GM21576 (cell line): ENCODE measurements around the gene SLC16A9.

Experiments used
- ATAC-seq: cut with Tn5 transposase; IDR thresholded peaks from one replicate; pipeline ENCODE4 v1.9.1; 2021; ENCODE audit warnings: mild to moderate bottlenecking, moderate library complexity; ENCODE audit not compliant: unreplicated experiment

SLC16A9 gene

DNA sequence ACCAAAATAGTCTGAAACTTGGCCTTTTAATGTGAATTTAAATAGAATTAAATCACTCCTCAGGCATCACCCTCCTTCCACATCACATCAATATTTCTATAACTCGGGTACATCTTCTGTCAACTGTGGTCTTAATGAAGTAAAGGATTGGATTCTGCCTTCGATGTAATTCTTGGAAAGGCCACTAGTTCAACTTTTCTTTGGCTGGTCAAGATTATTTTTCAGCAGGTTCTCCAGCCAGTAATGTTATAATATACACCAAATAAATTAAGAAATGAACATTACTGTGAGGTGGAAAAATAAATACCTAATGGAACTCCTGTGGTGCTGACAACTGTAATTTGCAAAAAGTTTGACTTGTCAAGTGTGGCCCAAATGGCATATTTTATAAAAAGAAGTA, 9.7 kb upstream of the SLC16A9 start:
- ATAC-seq = no peak

DNA sequence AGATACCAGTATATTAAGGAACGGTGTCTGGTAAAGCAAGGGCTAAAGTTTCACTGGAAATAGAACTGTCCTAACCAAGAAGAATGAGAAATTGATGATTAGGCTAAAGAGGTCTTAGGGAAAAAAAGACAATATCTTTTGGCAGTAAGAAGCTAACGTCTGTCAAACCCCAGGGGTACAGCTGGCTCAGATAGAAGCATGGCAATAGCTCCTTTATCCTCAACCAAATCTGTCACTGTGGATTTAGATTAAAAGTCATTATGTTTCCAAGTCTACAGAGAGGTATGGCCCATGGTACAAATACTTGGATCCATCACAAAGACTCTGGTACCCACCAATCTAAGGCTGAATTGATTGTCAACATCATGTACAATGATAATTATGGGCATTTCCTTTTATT, 8.6 kb upstream of the SLC16A9 start:
- ATAC-seq = no peak

DNA sequence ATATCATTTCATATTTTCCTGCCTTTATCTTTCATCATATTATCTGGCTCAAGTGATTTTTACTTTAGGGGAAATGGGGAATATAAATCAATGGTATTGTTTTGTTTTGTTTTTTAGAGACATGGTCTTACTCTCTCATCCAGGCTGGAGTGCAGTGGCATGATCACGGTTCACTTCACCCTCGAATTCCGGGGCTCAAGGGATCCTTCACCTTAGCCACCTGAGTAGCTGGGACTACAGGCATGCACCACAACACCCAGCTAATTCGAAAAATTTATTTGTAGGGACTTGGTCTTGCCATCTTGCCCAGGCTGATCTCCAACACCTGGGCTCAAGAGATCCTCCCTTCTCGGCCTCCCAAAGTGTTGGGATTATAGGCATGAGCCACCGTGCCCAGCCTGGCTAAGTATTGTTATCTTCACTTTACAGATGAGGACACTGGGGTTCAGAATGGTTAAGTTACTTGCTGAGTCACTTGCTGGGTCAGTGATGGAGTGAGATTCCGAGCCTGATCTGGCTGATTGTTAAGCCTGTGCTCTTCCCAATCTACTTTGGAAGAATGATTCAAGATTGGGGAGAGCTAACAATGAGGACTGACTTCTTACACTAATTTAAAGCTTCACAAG, 3.7 kb upstream of the SLC16A9 start:
- ATAC-seq = no peak

DNA sequence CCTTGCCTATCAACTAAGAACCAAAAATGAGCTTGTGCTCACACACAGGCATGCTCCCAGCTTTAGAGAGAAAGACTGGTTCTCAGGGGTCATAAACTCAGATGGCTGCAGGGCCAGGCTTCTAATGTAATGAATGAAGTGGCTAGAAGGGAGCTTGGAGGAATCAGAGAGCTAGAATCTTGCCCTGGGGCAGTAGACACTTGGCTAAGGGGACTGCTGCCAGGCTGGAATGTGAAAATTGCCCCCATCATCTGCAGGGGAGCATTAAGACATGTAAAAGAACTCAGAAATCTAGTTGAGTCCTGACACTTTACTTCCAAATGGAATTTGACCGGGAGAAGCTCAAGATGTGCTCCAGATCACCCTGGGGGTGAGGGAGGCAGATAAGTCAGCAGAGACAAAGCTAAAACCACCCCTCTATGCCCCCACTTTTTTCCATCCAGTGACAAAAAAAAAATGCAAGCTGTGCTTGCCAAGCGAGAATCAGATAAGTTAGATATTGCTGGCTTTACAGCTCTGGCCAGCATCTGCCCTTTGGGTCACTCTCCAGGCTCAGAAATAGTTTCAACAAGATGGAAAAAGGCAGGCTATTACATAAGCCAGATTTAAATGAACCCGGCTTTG, 2.3 kb upstream of the SLC16A9 start:
- no peak for ATAC-seq

DNA sequence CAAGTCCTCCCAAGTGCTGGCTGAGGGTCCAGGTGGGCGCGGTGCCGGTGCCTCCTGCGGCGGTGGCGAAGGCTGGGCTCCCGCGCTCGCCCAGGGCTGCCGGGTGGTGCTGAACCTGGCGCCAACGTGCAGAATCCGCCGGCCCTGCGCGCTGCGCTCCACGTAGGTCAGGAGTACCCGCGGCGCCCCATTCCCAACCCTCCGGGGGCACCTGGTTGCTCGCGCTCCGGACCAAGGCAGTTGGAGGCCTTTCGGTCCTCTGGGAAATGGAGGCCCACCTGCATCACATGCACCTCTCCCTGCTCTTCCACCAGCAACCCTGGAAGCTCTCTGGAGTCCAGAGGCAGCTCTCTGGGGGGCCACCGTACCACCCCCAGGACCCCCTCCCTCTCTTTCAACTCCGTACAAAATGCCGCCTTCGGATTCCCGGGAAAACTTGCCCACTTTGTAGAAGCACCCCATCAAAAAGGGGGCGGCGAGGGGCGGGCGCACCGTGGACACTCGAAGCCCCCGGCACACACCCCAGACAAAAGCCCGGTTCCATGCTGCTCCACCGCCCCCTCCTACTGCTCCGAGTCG, 745 bp downstream of the SLC16A9 start:
- peak; percentile 31 for ATAC-seq

DNA sequence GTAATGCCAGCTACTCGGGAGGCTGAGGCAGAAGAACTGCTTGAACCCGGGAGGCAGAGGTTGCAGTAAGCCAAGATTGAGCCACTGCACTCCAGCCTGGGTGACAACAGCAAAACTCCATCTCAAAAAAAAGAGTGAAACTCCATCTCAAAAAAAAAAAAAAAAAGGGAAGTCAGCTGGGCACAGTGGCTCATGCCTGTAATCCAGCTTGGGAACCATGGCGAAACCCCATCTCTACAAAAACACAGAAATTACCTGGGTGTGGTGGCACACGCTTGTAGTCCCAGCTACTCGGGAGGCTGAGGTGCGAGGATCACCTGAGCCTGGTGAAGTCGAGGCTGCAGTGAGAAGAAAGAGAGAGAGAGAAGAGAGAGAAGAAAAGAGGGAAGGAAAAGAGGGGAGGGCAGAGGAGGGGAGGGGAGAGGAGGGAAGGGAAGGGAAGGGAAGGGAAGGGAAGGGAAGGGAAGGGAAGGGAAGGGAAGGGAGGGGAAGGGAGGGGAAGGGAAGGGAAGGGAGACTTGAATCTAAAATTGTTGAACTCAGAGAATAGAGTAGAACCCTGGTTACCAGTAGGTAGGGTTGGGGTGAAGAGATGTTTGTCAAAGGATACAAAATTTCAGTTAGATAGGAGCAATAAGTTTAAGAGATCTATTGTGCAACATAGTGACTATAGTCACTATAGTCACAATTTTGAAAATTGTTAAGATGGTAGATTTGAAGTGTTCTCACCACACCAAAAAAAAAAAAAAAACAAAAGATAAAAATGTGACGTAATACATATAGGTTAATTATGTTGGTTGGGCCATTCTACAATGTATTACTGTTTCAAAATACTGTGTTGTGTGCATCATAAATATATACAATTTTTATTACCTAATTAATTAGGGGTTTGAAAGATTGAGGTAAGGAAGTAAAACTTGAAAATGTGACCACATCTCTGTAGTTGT, 2.5 kb downstream of the SLC16A9 start:
- ATAC-seq = no peak

DNA sequence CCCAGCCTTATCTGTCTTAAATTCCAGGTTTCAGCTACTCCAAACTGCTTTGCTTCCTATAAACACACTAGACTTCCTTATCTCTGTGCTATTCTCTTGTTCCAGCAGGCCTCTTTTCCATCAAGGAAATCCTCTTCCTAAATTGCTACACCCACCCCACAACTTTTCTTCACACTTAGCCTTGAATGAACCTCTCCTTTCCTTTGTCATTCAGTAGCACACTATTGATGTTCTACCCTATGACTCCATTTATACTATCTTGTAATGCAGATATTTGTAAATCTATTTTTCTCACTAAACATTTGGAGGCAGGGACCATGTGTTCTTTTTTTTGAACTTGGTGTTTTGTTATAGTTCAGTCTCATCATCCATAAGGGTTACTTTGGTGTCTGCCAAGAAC, 3.7 kb downstream of the SLC16A9 start:
- ATAC-seq = no peak

DNA sequence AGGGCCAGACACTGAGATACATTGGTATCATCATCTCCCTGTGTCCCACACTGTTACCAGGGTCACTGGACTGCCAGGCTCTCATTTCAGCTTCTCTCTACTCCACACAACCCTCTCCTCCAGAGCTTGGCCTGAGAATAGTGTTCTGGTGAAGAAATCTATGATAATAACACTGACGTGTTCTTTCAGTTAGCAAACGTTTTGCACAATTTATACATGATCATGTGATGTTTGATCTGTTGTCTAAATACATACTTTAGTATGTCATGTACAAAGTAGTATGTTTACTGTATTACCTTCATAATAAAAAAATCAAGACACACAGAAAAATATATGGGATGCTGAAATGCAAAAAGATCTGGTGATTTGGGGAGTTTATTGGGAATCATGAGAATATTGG, 5.0 kb downstream of the SLC16A9 start:
- ATAC-seq = no peak

DNA sequence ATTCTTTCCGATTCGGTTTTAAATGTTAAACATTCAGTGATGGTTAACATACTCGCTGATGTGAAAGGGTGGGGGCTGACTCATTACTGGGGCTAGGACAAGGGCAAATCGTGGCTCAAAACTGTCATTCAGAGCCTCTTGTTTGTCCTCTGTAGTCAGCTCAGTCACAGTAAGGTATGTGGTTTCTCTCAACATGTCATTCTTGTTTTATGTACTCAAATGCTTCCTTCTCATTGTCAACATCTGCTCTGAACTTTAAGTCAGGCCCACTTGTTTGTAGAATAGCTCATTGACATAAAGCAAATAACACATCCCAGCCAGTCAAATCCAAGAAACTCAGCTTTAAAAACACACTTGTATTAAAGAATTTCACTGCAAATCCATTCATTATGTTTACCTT, 7.3 kb downstream of the SLC16A9 start:
- no peak for ATAC-seq

DNA sequence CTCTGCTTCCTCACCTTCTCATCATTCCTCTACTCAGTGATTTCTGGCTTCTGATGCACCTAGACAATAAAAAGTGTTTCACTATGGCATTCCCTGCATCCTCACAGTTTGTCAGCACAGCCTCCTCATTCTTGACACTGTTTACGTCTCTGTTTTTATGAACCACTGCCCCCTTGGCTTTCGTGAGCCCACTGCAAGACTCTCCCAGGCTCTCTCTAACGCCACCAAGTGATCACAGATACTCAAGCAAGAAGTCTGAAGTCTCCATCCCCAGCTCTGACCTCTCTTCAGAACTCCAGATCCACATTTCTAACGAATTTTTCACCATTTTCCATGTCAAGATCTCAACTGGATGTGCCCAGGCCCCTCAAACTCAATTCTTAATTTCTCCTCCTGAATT, 8.9 kb downstream of the SLC16A9 start:
- ATAC-seq = no peak

DNA sequence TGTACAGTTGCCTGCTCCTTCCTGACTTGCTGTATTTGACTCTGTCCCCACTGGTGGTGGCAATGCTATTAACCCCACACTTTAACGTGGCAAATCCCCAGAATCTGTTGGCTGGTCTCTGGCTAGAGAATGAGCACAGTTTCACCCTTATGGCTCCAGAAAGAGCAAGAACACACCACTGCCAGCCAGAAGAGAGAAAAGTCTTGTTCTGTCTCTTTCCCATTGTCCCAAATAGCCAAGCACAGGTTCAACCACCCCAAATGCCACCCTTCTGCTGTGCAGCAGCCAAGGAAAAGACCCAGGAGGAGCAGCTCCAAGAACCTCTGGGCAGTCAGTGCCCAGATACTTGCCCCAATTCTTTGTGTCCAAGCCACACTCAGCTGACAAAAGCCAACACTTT, 11.3 kb downstream of the SLC16A9 start:
- no peak for ATAC-seq

DNA sequence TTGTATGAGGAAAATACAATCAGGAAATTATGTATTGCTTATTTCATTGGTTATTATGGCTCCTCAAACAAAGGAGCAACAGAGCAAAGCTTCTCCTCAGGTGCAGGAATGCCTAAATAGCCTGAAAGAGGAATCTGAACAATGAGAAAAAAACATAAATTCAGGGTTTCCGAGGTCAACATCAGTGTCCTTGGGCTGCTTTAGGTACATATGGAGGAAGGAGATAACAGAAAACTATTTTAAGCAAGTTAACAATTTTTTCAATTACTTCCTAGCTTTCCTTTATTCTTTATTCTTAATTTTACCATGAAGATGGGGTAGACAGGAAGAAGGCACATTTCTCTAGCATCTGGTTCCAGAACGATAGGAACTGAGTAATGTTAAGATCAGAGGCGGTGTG, 14.0 kb downstream of the SLC16A9 start:
- no peak for ATAC-seq

DNA sequence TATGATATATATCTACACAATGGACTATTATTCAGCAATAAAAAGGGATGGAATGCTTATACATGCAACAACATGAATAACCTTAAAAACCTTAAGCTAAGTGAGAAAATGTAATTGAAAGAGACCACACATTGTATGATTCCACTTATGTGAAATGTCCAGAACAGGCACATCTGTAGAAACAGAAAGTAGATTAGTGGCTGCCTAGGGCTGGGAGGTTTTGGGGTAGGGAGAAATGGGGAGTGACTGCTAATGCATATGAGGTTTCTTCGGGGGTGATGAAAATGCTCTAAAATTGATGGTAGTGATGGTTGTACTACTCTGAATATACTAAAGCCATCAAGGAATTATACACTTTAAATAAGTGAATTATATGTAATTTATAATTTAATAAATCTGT, 14.7 kb downstream of the SLC16A9 start:
- no peak for ATAC-seq

DNA sequence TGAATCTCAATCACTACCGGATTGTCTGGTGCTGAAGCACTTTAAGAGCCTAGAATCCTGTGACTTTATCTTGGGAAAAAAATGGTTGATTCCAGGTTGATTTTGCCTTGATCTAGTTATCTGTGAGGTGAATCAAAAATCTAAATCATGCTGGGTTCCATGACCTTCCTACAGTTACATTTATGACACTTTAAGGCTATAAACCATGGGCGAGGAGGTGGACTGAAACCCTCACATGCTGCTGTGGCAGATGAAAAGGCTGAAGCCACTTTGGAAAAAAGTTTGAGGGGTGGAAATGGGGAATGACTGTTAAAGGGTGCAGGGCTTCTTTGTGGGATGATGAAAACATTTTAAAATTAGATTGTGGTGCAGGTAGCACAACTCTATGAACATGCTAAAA, 17.5 kb downstream of the SLC16A9 start:
- no peak for ATAC-seq

DNA sequence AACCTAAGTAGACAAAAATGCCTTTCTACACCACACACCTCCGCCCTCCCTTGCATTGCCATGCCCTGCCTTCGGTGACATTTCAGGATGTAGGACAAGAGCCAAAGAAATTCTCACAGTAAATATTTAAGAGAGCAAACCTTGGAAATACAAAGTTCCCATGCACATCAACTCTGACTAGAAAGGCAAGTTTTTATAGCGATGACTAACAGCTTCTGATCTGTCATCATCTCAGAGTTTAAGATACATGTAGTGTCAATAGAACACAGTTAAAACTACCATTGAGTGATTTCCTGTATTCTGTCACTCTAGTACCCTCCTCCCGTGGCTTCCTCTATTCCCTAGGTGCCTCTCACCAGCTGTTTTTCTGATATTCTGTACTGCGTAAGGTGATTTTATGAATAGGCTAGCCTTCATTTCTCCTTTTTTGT, 20.7 kb downstream of the SLC16A9 start:
- ATAC-seq = no peak

DNA sequence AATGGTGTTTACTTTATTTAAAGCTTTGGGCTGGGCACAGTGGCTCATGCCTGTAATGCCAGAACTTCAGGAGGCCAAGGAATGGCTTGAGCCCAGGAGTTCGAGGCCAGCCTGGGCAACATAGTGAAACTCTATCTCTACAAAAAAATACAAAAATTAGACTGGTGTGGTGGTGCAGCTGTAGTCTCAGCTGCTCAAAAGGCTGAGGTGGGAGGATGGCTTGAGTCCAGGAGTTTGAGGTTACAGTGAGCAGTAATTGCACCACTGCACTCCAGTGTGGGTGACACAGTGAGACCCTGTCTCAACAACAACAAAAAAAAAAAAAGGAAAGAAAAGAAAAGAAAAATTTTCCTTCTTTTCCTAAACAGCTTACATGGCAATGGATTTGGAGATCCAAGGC, 22.0 kb downstream of the SLC16A9 start:
- ATAC-seq = no peak

DNA sequence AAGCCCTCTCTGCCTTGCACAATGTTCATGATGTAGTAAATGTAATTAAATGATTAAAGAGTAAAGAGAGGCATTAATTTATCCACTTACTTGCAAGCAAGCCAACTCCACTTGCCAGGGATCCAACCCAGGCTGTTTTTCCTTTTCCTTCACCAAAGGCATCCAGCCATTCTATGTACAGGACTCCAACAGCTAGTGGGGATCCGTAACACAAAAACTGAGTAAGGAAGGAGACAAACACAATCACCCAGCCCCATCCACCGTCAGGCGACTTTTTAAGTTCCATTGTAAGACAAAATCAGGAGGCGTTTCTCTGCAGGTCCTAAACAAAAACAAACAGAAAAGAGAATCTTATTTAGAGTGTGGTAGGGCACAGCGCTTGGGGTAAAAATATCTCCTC, 25.6 kb downstream of the SLC16A9 start:
- ATAC-seq = no peak

DNA sequence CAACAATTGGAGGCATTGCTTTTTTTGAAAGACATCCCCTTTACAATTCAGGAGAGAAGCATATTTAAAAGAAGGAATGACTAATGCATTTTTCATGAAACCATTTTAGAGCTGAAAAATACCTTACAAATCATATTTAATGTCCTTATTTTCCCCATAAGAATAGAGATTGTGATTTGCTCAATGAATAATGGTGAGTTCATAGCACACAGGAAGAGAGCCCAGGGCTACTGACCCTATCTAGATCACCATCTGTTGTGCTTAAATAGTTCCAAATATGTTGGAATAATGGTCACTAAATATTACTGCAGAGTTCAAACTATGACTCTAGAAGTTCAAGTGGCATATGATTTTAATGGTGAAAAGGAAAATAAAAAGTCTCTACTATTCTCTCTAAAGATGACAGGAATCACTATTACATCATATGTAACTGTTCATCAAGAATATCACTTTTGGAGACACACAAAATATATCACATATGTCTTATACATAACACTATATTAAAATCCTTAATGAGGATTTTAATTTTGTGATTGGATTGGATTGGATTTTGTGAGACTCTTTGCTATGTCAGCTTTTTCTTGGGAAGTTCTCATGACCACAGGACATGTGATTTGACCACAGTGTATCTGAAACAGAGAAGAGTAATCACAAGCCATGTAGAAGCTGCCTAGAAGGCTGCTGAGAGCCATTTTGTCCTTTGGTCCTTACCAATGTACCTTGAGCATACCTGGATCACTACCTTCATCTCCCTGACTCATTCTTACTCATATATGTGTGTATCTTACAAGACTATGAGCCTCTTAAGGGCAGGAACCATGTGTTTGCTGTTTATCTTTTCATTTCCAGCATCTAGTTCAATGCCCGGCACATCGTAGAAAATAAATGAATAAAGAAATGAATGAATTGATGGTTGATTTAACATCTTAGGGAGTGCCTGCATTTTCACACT, 26.4 kb downstream of the SLC16A9 start:
- no peak for ATAC-seq

DNA sequence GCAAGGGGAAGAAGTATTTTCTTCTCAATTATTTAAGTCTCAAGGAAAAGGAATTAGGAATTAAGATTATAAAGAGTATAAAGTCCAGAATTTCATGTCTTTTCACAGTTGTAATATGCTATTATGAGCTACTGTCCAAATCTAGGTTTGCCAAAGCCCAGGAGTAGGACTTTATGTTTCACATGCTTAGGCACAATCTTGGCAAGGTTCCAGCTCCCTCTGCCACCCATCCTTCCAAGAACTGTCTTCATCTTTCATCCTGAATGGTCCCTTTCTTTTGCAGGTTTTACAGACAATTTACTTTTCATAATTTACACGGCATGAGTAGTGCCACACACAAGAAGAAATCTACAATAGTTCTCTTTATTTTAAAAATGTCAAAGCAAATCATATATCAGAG, 29.5 kb downstream of the SLC16A9 start:
- no peak for ATAC-seq

DNA sequence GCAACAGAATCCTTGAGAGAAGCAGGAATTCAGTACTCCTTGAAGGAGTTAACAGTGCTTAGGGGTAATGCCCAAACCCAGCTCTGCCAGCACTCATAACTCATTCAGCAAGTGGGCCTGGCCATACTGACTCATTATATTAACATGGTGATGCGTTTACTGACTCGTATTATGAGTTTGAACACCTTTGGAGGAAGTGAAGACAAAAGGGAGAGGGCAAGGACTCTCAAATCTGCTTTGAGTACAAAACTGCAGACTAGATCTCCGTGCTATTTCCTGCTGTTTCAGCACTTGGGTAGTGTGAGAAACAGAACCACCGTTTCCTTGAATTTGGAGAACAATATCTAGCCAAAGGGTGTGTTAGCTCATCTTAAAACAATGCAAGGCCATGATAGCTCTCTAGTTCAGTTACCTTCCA, 30.8 kb downstream of the SLC16A9 start:
- ATAC-seq = peak; percentile 77
